A673 (cell line): Measurements from ENCODE around the gene CCNDBP1. TPM values are rescaled to one million over a fixed set of nuclear protein-coding genes. Genes with fewer than 3 reads are reported as not detected.

Experiments used
- BruUV-seq: library from RNA; stranded (reverse); fragments of 400-500 nt; replicated peaks from 2 replicates; lab custom pipeline; 2021; lab: Mats Ljungman, UMichigan
- CTCF ChIA-PET: fragments of 300-600 bp; sonication (Branson Sonifier 250); formaldehyde crosslinking; loops from one replicate; lab custom pipeline; 2022; ENCODE audit warnings: antibody characterized with exemption; lab: Charles Lee
- POLR2A ChIA-PET: fragments of 300-600 bp; sonication (Branson Sonifier 250); formaldehyde crosslinking; loops from one replicate; lab custom pipeline; 2022; ENCODE audit warnings: antibody characterized with exemption; ENCODE audit not compliant: low non-redundant PET; lab: Charles Lee
- DNase-seq: peaks from one replicate; pipeline ENCODE4 v3.0.0-alpha.2; 2015; ENCODE audit warnings: low spot score
- H3K27ac ChIP-seq: fragments of 200-600 bp; sonication (generic); 2 replicates; pipeline ENCODE4 v1.5.1; 2016; ENCODE audit warnings: mixed run types, low read depth, mild to moderate bottlenecking, mixed read lengths, antibody characterized with exemption, low read length; ENCODE audit not compliant: poor library complexity, severe bottlenecking
- H3K27me3 ChIP-seq: fragments of 200-600 bp; sonication (generic); replicated peaks from 2 replicates; pipeline ENCODE4 v1.6.1; 2017; ENCODE audit warnings: mixed run types, low read depth, mild to moderate bottlenecking, mixed read lengths, antibody characterized with exemption, low read length; ENCODE audit not compliant: insufficient read depth, poor library complexity
- H3K36me3 ChIP-seq: fragments of 200-600 bp; sonication (generic); 2 replicates; pipeline ENCODE4 v1.6.1; 2016; ENCODE audit warnings: mixed run types, mild to moderate bottlenecking, mixed read lengths, antibody characterized with exemption, low read length; ENCODE audit not compliant: insufficient read depth, poor library complexity, severe bottlenecking
- H3K4me1 ChIP-seq: fragments of 200-600 bp; sonication (generic); 2 replicates; pipeline ENCODE4 v1.6.1; 2017; ENCODE audit warnings: mixed run types, mild to moderate bottlenecking, mixed read lengths, antibody characterized with exemption, low read length; ENCODE audit not compliant: insufficient read depth, poor library complexity, severe bottlenecking
- H3K4me3 ChIP-seq: fragments of 200-600 bp; sonication (generic); 2 replicates; pipeline ENCODE4 v1.5.1; 2016; ENCODE audit warnings: low read depth, mixed run types, mild to moderate bottlenecking, mixed read lengths, low read length; ENCODE audit not compliant: poor library complexity, severe bottlenecking
- H3K9me3 ChIP-seq: fragments of 200-600 bp; sonication (generic); 2 replicates; pipeline ENCODE4 v1.6.1; 2016; ENCODE audit warnings: mixed run types, low read depth, mild to moderate bottlenecking, mixed read lengths, antibody characterized with exemption, low read length; ENCODE audit not compliant: poor library complexity, severe bottlenecking
- CTCF ChIP-seq: fragments of 300-800, 200-600 bp; sonication (generic); conservative IDR thresholded peaks from 2 replicates; pipeline ENCODE4 v1.5.1; 2017; ENCODE audit warnings: low read depth, mild to moderate bottlenecking, antibody characterized with exemption, low read length, moderate library complexity, mixed read lengths
- EZH2 ChIP-seq: fragments of 200-600 bp; sonication (generic); IDR thresholded peaks from 2 replicates; pipeline ENCODE4 v1.6.1; 2017; ENCODE audit warnings: borderline replicate concordance, low read depth, mild to moderate bottlenecking, mixed read lengths, antibody characterized with exemption, low read length; ENCODE audit not compliant: poor library complexity, severe bottlenecking
- intact Hi-C: fragments of 100-400 bp; cut with micrococcal nuclease; formaldehyde crosslinking; loops from one replicate; pipeline ENCODE4 v1.10.0; 2022; ENCODE audit not compliant: unreplicated experiment
- total RNA-seq: library from RNA; stranded (reverse); gene quantifications from 2 replicates; pipeline ENCODE4 v1.2.3, GENCODE V29; 2021

CCNDBP1 gene
- total RNA-seq, 1 experiment from 2014 or later = 16.7 TPM

- no peak for DNase-seq
- TF ChIP-seq EZH2 (no peak), CTCF (no peak)
- no peaks in the 10 kb centered on the region for H3K9me3 ChIP-seq
- no peaks in the 10 kb centered on the region for H3K27me3 ChIP-seq
- BruUV-seq = no TSS peak
- H3K36me3 ChIP-seq = no peaks in the 10 kb centered on the region
- H3K4me3 ChIP-seq = no peak overlapping the region
- ChIA-PET POLR2A (interaction anchor here (0.6 kb wide), 1 partner anchor 104 kb away, joined by 3 read pairs; no protein-coding TSS in a partner anchor), CTCF (interaction anchor here (1.2 kb wide), 1 partner anchor 14 kb away, joined by 4 read pairs; no protein-coding TSS in a partner anchor)
- H3K27ac ChIP-seq = no peak overlapping the region
- H3K4me1 ChIP-seq = no peaks in the 10 kb centered on the region
- intact Hi-C loops = no loop called here
Measured at GRCh38 chr15:43211224-43211735, 26.1 kb downstream of the CCNDBP1 start.

GRCh38 chr15:43212299-43212698 lies 27.1 kb downstream of the CCNDBP1 start:
- POLR2A ChIA-PET = no interaction called here
- no TSS peak for BruUV-seq
- Histone ChIP-seq H3K9me3 (no peaks in the 10 kb centered on the region), H3K27me3 (no peaks in the 10 kb centered on the region), H3K4me1 (no peaks in the 10 kb centered on the region), H3K27ac (no peak overlapping the region), H3K36me3 (no peaks in the 10 kb centered on the region), H3K4me3 (no peak overlapping the region)
- DNase-seq = no peak
- TF ChIP-seq EZH2 = no peak
- CTCF ChIA-PET = interaction anchor here (1.1 kb wide), 1 partner anchor 8 kb away, joined by 4 read pairs; no protein-coding TSS in a partner anchor
- intact Hi-C loops = no loop called here

GRCh38 chr15:43212951-43213350 lies 27.7 kb downstream of the CCNDBP1 start:
- ChIA-PET CTCF (interaction anchor here (1.1 kb wide), 1 partner anchor 9 kb away, joined by 4 read pairs; no protein-coding TSS in a partner anchor), POLR2A (no interaction called here)
- no peaks in the 10 kb centered on the region for H3K36me3 ChIP-seq
- no peak overlapping the region for H3K27ac ChIP-seq
- intact Hi-C loops = no loop called here
- no peaks in the 10 kb centered on the region for H3K9me3 ChIP-seq
- no peak for DNase-seq
- no peak for TF ChIP-seq CTCF
- no peak for TF ChIP-seq EZH2
- no TSS peak for BruUV-seq
- no peaks in the 10 kb centered on the region for H3K27me3 ChIP-seq
- no peaks in the 10 kb centered on the region for H3K4me1 ChIP-seq
- no peak overlapping the region for H3K4me3 ChIP-seq
